Measurements from ENCODE around the gene VPS41.

DNA sequence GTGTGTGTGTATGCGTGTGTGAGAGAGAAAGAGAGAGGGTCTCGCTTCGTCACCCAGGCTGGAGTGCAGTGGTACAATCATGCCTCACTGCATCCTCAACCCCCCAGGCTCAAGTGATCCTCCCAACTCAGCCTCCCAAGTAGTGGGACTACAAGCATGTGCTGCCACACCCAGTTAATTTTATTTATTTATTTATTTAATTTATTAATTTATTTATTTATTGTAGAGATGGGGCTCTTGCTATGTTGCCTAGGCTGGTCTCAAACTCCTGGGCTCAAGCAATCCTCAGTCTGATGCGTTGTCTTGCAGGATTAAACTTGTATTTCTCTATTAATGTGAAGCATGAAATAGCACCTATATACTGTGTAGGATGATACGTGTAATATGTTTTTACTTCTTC lies 46.9 kb upstream of the VPS41 start:
- TF ChIP-seq TBL1XR1 (IDR thresholded peaks at IDR 0.05; ENCODE audit: low read depth, low read length) (no peak), MAX (IDR thresholded peaks at IDR 0.05; ENCODE audit: low read depth, low read length) (no peak), MYC (IDR thresholded peaks at IDR 0.05; ENCODE audit: insufficient read depth, insufficient read length, insufficient replicate concordance, low read length, severe bottlenecking) (no peak), LARP7 (IDR thresholded peaks at IDR 0.05) (no peak), RFX5 (IDR thresholded peaks at IDR 0.05; ENCODE audit: low read depth, low read length) (no peak), YY1 (IDR thresholded peaks at IDR 0.05; ENCODE audit: low read depth, low read length) (no peak), EZH2 (IDR thresholded peaks at IDR 0.05; ENCODE audit: borderline replicate concordance, control insufficient read depth, low read depth, low read length) (no peak), ZBTB40 (IDR thresholded peaks at IDR 0.05; ENCODE audit: borderline replicate concordance) (no peak), NR2C1 (IDR thresholded peaks at IDR 0.05) (no peak), POLR2A (IDR thresholded peaks at IDR 0.05; ENCODE audit: low read depth, low read length) (no peak)
- TF ChIP-seq, protein P1, sequence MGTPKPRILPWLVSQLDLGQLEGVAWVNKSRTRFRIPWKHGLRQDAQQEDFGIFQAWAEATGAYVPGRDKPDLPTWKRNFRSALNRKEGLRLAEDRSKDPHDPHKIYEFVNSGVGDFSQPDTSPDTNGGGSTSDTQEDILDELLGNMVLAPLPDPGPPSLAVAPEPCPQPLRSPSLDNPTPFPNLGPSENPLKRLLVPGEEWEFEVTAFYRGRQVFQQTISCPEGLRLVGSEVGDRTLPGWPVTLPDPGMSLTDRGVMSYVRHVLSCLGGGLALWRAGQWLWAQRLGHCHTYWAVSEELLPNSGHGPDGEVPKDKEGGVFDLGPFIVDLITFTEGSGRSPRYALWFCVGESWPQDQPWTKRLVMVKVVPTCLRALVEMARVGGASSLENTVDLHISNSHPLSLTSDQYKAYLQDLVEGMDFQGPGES (IDR thresholded peaks at IDR 0.05): no peak
- TF ChIP-seq, protein P2, sequence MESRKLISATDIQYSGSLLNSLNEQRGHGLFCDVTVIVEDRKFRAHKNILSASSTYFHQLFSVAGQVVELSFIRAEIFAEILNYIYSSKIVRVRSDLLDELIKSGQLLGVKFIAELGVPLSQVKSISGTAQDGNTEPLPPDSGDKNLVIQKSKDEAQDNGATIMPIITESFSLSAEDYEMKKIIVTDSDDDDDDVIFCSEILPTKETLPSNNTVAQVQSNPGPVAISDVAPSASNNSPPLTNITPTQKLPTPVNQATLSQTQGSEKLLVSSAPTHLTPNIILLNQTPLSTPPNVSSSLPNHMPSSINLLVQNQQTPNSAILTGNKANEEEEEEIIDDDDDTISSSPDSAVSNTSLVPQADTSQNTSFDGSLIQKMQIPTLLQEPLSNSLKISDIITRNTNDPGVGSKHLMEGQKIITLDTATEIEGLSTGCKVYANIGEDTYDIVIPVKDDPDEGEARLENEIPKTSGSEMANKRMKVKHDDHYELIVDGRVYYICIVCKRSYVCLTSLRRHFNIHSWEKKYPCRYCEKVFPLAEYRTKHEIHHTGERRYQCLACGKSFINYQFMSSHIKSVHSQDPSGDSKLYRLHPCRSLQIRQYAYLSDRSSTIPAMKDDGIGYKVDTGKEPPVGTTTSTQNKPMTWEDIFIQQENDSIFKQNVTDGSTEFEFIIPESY (IDR thresholded peaks at IDR 0.05): no peak
- TF ChIP-seq, protein P3, sequence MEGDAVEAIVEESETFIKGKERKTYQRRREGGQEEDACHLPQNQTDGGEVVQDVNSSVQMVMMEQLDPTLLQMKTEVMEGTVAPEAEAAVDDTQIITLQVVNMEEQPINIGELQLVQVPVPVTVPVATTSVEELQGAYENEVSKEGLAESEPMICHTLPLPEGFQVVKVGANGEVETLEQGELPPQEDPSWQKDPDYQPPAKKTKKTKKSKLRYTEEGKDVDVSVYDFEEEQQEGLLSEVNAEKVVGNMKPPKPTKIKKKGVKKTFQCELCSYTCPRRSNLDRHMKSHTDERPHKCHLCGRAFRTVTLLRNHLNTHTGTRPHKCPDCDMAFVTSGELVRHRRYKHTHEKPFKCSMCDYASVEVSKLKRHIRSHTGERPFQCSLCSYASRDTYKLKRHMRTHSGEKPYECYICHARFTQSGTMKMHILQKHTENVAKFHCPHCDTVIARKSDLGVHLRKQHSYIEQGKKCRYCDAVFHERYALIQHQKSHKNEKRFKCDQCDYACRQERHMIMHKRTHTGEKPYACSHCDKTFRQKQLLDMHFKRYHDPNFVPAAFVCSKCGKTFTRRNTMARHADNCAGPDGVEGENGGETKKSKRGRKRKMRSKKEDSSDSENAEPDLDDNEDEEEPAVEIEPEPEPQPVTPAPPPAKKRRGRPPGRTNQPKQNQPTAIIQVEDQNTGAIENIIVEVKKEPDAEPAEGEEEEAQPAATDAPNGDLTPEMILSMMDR (IDR thresholded peaks at IDR 0.05 in 2 of 3, conservative IDR thresholded peaks at IDR 0.05 in 1 of 3; ENCODE audit: control insufficient read depth in 2 of 3, extremely low read depth in 1 of 3, insufficient read depth in 1 of 3, low read depth in 3 of 3, low read length in 3 of 3): no peak
- TF ChIP-seq, protein P4, sequence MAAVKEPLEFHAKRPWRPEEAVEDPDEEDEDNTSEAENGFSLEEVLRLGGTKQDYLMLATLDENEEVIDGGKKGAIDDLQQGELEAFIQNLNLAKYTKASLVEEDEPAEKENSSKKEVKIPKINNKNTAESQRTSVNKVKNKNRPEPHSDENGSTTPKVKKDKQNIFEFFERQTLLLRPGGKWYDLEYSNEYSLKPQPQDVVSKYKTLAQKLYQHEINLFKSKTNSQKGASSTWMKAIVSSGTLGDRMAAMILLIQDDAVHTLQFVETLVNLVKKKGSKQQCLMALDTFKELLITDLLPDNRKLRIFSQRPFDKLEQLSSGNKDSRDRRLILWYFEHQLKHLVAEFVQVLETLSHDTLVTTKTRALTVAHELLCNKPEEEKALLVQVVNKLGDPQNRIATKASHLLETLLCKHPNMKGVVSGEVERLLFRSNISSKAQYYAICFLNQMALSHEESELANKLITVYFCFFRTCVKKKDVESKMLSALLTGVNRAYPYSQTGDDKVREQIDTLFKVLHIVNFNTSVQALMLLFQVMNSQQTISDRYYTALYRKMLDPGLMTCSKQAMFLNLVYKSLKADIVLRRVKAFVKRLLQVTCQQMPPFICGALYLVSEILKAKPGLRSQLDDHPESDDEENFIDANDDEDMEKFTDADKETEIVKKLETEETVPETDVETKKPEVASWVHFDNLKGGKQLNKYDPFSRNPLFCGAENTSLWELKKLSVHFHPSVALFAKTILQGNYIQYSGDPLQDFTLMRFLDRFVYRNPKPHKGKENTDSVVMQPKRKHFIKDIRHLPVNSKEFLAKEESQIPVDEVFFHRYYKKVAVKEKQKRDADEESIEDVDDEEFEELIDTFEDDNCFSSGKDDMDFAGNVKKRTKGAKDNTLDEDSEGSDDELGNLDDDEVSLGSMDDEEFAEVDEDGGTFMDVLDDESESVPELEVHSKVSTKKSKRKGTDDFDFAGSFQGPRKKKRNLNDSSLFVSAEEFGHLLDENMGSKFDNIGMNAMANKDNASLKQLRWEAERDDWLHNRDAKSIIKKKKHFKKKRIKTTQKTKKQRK (IDR thresholded peaks at IDR 0.05; ENCODE audit: low read depth, low read length): no peak
